Measurements from ENCODE around the gene KREMEN2.
"Not testable (repeated sequence)": the region's sequence is repeated elsewhere in the genome, so short reads cannot be mapped to it uniquely, and the experiment has no call there.

Gene KREMEN2

DNA sequence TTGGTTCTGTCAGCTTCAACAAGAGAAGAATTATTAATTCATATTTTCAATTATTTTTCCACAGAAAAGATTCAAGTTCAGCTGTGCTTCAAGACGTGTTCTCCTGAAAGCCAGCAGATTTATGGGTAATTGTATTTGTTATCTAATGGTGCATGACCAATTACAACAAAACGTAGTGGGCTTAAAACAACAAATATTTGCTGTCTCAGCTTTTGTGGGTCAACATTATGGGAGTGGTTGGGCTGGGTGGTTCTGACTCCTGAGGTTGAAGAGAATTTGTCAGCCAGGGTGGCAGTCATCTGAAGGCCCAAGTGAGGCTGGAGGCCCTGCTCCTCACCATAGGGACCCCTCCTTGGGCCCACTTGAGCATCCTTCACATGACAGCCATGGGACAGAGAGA is 24.1 kb upstream of the KREMEN2 start:
- DNase-seq (ENCODE audit: low read depth in 2 of 3, low spot score in 2 of 3) = no peak

DNA sequence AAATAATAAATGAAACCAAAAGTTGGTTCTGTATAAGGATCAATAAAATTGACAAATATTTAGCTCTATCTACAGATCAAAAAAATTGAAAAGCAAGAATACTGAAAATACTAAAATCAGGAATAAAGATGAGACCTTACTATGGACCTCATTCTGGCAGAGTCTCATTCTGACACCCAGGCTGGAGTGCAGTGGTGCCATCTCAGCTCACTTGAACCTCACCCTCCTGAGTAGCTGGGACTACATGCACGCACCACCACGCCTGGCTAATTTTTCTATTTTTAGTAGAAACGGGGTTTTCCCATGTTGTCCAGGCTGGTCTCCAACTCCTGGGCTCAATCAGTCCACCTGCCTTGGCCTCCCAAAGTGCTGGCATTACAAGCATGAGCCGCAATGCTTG is 22.0 kb upstream of the KREMEN2 start:
- DNase-seq (ENCODE audit: low read depth in 2 of 3, low spot score in 2 of 3) = no peak

DNA sequence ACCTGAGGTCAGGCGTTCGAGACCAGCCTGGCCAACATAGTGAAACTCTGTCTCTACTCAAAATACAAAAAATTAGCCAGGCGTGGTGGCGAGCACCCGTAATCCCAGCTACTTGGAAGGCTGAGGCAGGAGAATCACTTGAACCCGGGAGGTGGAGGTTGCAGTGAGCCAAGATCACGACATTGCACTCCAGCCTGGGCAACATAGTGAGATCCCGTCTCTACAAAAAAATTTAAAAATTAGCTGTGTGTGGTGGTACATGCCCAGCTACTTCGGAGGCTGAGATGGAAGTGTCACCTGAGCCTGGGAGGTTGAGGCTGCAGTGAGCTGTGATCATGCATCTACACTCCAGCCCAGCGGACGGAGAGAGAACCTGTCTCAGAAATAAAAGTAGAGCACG is 20.4 kb upstream of the KREMEN2 start:
- DNase-seq (ENCODE audit: low read depth in 2 of 3, low spot score in 2 of 3) = not testable (repeated sequence)

DNA sequence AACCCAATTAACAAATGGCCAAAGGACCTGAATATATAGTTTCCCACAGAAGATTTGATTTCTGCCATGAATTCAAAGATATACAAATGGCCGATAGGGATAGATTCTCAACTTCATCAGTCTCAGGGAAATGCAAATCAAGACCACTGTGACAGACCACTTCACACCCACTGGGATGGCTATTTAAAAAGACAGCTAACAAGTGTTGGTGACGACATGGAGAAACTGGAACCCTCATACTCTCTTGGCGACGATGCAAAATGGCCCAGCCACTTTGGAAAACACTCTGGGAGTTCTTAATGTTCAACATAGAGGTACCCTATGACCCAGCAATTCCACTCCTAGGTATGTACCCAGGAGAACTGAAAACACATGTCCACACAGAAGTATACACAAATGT is 17.4 kb upstream of the KREMEN2 start:
- DNase-seq (ENCODE audit: low read depth in 2 of 3, low spot score in 2 of 3) = no peak

DNA sequence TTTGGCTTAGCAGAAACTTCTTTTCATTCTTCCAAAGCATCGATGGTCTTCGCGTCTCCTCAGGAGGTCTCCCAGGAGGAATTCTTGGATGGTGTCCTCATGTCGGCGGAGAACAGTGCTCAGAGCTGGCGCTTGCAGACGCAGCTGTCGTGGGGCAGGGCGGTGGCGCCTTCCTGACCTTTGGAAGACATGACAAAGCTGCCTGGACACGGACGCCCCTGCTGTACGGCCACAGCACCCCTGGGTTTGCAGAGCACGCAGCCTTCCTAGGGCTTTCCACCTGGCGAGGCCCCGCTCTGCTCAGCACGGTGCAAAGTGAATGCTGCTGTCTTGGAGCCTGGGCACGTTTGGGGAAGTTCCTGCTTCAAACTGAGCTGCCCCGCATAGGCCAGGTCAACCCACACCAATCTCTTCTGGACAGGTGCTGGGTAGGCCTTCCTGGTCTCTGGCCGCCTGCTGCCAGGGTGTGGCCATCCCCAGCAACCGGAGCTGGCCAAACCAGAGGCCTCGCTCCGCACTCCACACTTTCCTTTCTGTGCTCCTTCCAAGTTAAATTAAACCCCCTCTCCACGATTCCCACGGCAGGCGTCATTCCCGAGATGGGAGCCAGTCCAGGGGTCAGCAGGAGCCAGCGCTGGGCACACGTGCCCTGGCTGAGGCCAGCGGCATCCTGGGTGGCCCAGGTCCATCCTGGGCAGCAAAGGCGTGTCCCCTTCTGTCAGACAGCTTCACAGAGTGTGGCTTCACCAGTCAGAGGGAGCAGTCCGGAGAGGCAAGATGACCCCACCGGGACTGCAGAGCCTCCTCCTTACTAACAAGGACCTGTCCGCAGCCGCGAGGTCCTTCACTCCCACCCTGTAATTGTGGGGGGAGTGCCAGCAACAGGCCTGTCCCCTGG is 15.0 kb upstream of the KREMEN2 start:
- no peak for DNase-seq (ENCODE audit: low read depth in 2 of 3, low spot score in 2 of 3)

DNA sequence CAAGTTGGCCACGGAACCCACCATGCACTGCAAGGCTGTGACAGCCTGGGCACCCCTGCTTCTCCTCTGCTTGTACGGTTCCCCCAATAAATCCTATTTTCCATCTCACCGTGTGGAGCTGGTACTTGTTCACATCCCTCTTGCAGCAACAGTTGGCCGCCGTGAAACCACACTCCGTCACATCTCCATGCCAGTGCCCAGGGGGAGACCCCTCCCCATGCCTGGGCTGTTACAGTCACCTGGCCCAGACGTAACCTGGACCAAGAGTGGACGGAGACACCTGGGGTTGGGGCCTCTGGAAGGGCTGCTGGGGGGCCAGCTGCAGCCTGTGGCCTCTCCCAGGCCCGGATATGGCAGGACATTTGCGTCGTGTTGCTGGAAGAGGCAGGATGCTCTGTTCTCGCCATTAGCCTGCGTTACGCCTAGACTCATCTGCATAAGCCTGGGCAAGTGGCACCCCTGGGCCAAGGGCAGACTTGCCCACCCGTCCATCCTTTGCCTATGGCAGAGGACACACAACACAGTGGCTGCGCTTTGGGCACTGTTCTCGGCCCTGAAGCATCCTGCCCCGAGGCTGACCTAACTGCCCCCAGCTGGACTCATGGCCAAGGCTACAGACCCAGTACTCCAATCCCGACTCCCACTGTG is 14.2 kb upstream of the KREMEN2 start:
- no peak for DNase-seq (ENCODE audit: low read depth in 2 of 3, low spot score in 2 of 3)

DNA sequence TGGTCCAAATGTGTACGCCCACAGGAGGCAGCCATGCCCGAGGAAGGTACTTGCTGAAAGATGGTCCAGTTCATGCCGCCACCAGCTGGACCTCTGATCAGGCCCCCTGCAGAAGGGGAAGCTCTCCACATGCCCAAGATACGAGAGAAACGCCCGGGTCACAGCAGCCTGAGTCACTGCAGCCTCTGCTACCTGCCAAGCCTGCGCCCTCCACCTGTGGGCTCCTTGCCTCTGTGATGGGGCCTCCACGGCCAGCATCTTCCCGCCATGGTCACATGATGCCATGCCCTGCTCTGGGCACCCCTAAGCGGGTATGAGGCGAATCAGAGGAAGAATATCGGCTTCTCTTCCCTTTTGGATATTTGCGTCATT is 13.7 kb upstream of the KREMEN2 start:
- DNase-seq (ENCODE audit: low read depth in 2 of 3, low spot score in 2 of 3) = no peak

DNA sequence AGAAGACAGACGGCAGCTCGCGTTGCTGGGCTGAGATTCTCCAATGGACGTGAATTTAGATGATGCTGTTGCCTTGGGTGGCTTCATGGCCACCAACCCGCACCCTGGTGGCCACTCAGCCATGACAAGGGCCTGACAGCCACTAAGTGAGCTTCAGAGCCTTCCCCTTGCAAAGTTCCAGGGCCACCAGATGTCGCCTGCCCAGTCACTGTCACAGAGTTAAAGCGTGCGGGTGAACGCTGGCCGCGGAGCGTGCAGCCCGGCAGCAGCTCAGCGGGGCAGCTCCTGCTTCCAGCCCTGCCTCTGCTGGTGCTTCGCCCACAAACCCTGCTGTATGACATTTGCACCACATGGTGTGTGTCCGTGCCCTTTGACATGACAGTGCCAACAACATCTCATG is 13.3 kb upstream of the KREMEN2 start:
- no peak for DNase-seq (ENCODE audit: low read depth in 2 of 3, low spot score in 2 of 3)

DNA sequence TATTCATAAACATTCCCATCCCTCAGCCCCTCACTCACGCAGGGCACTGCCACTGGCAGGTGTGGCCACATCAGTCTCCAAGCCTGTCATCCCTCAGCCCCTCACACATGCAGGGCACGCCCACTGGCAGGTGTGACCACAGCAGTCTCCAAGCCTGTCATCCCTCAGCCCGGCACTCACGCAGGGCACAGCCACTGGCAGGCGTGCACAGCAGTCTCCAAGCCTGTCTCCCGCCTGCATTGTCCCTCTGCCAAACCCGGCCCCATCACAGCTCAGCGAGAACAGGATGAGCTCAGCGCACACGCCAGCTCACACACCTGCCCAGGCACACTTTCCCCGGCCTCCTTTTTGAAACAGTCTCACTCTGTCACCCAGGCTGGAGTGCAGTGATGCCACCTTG is 11.4 kb upstream of the KREMEN2 start:
- no peak for DNase-seq (ENCODE audit: low read depth in 2 of 3, low spot score in 2 of 3)

DNA sequence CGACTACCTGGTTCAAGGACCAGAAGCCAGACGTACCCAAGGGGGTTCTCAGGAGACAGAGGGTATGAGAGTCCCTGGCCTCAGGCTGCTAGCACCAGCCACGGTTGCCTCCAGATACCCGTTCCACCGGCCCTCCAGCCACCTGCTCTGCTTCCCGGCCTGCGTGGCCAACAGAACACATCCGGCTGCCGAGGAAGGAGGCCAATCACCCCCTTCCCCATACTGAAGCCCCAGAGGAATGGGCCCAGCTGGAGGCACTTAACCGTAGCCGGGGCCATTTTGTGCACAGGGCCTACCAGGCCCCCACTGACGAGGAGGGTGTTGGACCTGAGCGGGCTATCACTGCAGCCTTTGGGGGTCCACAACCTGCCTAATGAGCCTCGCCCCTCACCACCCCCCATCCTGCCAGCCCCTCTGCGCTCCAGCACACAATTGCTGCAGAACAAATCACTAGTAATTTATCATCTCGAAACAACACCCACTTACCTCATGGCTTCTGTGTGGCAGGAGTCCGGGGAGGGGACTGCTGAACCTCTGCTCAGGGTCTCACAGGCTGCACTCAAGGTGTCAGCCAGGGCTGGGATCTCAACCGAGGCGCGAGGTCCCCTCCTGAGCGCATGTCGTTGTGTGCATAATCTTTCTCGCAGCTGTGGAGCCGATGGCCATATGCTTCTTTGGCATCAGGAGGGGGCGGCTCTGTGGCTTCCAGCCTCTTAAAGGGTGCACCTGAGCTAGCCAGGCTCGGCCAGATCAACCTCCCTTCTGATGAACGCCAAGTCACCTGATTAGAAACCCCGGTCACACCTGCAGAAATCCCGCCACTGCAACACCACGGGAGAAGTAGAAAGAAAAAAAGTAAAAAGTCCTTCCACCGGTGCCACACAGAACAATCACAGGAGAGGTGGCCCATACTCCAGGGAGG is 10.1 kb upstream of the KREMEN2 start:
- DNase-seq (ENCODE audit: low read depth in 2 of 3, low spot score in 2 of 3) = no peak

DNA sequence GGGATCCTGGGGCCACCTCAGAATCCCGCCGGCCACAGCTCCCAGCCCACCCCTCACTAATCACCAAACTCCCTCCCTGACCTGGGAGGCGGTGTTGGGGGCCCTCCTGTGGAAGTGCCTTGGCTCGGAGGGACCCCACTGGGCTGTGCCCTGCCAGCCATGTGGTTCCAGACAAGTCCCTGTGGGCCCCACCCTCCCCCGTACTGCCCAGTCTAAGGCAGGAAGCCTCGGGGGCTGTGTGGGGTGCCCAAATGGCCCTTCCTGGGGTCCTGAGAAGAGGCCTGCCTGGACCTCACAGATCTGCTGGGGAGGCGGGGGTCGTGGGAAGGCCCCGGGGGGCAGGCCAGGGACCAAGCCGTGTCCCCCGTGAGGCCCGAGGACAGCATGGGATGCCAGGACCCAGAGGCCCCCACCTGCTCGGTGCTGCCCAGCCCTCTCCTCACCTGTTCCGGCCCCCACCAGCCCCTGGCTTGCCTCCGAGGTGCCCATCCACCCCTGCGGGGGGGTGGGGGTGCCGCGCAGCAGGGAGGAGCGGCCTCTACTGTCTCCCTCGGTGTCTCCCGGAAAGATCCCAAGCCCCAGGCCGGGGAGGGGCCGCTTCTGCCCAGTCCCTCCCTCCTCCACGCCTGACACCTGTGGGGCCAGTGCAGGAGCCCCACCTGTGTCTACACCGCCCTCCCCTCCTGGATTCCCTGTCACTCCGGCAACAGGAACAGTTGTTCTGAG is 9.3 kb upstream of the KREMEN2 start:
- DNase-seq (ENCODE audit: low read depth in 2 of 3, low spot score in 2 of 3) = no peak

DNA sequence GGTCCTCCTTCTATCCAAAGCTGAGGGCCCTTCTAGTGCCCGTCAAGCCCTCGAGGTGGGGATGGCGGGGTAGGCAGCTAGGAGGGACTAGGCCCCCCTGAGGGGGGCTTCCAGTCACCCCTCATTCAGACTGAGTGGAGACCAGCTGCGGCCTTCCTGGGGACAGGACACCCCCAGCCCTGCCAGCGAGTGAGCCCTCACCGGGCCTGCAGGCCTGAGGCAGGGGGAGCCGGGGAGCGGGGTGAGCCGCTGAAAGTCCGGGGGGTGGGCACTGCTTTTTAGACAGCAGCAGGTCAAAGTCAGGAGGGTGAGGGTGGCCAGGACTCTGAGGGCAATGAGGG is 8.7 kb upstream of the KREMEN2 start:
- no peak for DNase-seq (ENCODE audit: low read depth in 2 of 3, low spot score in 2 of 3)

DNA sequence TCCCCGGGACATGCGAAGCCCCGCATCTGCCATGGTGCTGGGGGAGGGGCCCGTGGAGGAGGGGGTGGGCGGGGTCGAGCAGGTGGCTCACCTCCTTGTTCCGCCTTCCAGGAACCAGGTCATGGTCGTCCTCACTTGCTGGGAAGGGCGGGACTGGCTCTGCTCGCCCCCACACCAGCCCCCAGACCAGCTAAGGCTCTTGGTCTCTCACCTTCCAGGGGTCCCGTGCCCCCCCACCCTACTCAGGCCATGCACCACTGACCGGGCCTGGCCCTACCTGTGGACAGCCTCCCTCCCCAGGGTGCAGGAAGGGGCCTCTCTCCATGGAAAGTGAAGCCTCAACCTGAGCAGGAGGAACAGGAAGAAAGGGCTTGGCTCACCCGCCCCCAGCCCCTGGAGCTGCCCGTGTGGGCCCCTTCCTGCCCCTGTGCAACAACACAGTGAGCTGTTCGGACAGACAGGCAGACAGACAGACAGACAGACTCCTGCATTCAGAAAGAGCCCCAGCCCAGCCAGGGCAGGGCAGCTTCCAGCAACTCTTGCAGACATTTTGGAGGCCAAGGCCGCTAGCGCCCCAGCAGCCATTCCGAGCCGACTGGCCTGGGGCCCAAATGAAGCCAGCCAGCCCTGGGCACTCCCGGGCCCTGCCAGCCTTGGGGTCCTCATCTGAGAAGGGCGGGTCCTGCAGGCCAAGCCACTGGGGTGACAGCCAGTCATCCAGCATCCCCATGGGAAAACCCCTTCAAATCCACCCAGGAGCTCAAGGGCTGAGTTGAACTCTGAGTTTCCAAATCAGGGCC is 8.1 kb upstream of the KREMEN2 start:
- DNase-seq (ENCODE audit: low read depth in 2 of 3, low spot score in 2 of 3) = no peak

DNA sequence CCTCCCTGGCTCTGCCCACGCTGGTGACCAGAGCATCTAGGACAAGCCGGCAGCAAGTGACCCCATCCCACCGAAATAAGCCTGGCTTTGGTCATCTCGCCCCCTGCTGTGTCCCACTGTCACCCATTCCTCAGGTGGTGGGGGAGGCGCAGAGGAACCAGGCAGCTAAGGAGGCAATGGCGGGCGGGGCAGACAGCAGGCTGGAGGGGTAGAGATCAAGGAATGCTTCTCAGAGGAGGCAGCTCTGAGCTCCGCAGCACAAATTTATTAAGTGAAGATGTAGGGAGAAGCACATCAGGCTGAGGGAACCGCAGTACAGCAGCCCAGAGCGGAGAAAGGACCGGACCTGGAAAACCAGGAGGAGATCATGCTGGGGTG is 7.5 kb upstream of the KREMEN2 start:
- DNase-seq (ENCODE audit: low read depth in 2 of 3, low spot score in 2 of 3) = no peak

DNA sequence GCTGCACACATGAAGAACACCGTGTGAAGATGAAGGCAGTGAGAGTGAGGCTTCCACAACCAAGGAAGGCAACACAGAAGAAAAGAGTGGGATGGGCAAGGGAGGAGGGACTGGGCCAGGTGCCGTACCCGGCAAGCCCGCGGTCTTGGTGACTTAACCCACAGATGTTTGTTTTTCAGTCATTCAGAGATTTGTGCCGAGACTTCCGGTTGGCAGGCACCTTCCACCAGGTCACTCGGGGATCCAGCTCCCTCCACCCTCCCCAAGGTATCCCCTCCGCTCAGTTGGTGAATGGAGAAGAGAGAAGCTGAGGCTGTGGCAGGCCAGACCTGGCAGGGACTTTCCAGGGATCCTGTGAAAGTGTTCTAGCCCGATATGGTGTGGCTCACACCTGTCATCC is 4.9 kb upstream of the KREMEN2 start:
- DNase-seq (ENCODE audit: low read depth in 2 of 3, low spot score in 2 of 3) = no peak

DNA sequence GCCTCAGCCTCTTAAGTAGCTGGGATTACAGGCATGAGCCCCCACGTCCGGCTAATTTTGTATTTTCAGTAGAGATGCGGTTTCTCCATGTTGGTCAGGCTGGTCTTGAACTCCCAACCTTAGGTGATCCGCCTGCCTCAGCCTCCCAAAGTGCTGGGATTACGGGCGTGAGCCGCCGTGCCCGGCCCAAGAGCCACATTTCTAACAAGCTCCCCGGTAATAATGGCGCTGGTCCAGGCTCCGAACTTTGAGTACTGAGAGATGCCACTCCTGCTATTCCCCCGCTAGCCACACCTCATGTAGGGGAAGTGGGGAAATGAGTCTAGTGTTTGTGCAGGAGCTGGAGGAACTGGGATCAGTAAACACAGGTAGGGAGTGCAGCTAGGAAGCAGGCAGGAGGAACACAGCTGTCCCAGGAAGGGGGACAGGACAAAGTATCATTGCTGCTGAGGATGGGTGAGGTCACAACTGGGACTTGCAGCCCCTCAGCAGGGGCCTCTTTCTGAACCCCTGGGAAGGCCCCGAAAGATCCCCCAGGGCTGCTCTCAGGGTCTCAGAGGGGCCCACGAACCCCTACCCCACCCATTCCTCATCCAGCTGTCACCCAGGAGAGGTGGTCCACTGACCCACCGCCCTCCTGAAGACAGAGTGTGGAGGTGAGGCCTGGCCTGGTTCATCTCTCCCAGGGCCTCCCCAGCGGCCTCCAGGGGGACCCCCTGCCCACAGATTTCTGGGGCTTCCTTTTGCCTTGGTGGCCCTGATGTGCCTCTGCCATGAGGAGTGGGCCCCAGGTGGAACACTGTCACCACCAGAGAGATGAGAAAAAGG is 3.7 kb upstream of the KREMEN2 start:
- no peak for DNase-seq (ENCODE audit: low read depth in 2 of 3, low spot score in 2 of 3)

DNA sequence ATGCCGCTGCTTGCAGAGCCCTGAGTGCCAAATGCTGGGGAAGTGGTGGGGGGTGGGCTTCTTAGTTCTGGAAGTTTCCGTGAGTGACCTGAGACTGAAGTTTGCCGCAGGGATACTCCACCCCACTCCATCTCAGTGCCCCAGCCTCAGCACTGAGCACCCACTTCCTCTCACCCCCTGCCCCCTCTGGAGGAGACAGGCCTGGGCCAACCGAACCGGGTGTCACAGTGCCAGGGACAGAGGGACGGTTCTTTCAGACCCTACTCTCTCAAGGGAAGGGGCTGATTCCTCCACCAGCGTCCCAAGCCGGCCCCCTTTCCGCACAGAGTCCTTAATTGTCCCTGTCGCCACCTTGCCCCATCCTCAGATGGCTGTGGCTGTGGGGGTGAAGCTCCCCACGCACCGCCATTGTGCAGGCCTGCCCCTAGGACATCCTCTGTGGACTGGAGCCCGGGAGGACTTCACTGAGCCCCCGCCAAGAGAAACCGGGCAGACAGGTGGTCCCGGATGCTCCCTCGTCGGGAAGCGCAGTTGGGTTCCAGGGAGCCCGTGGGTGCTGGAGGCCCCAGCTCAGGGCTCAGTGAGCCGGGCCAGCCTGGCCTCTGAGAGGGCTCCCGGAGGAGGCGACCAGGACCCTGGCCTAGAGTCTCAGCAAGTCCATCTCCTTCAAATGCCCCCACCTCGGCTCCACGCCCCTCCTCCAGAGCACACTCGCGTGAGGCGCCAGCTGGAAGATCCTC is 1.6 kb upstream of the KREMEN2 start:
- no peak for DNase-seq (ENCODE audit: low read depth in 2 of 3, low spot score in 2 of 3)

DNA sequence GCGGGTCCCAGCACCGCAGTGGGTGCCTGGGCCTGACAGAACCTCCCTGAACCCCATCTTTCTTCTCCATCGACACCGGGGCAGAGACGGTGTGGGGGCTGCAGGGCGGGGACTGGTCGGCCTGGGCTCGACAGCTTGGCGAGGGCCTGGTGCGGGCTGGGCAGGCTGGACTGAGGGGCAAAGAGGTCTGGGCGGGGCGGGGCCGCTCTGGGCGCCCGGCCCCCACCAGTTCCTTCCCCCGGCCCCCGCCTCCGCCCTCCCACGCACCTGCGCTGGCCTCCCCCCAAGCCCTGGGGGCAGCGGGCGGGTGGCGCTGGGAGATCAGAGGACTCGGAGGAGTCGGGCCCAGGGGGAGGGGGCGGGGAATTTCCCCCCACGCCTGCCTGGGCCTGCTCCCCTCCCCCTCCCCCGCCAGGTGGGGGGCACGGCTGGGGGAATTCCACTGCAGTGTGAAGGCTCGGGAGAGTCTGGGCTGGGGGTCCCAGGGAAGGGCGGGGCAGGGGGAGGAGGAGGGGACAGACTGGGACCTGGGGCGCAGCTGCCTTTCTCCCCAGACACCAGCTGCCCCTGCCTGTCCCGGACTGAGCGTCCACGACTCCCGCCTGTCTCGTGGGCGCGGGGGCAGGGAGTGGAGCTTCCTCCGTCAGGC is 877 bp upstream of the KREMEN2 start:
- DNase-seq (ENCODE audit: low read depth in 2 of 3, low spot score in 2 of 3) = no peak

All from activated CD8-positive, alpha-beta memory T cell treated with anti-CD3 and anti-CD28 coated beads for 48 hours (primary cell).